H9 (cell line): ENCODE results near the gene TTBK1. TPM values are rescaled to one million over a fixed set of nuclear protein-coding genes. Genes with fewer than 3 reads are reported as not detected.

Experiments used
- DNase-seq: peaks from one replicate; pipeline ENCODE4 v3.0.0-alpha.2; 2017
- H2AFZ ChIP-seq: one replicate; pipeline ENCODE4 v1.6.1; 2013; ENCODE audit warnings: mild to moderate bottlenecking, low read length, control low read depth, moderate library complexity
- H2AK5ac ChIP-seq: 2 replicates; pipeline ENCODE4 v1.6.1; 2013; ENCODE audit warnings: low read length, control low read depth, mixed read lengths; ENCODE audit not compliant: insufficient read length
- H2BK120ac ChIP-seq: one replicate; pipeline ENCODE4 v1.6.1; 2013; ENCODE audit warnings: low read depth, mild to moderate bottlenecking, low read length, control low read depth, inconsistent platforms; ENCODE audit not compliant: poor library complexity, severe bottlenecking
- H2BK12ac ChIP-seq: 2 replicates; pipeline ENCODE4 v1.6.1; 2013; ENCODE audit warnings: low read length, control low read depth, mixed read lengths, low read depth; ENCODE audit not compliant: insufficient read length
- H2BK15ac ChIP-seq: 2 replicates; pipeline ENCODE4 v1.6.1; 2013; ENCODE audit warnings: low read depth, low read length, control low read depth
- H2BK20ac ChIP-seq: one replicate; pipeline ENCODE4 v1.6.1; 2013; ENCODE audit warnings: low read depth, mild to moderate bottlenecking, low read length, control low read depth, inconsistent platforms; ENCODE audit not compliant: poor library complexity, severe bottlenecking
- H2BK5ac ChIP-seq: 2 replicates; pipeline ENCODE4 v1.6.1; 2013; ENCODE audit warnings: low read length, control low read depth, mixed read lengths; ENCODE audit not compliant: insufficient read length
- H3K14ac ChIP-seq: 2 replicates; pipeline ENCODE4 v1.6.1; 2013; ENCODE audit warnings: low read length, control low read depth; ENCODE audit not compliant: insufficient read depth
- H3K18ac ChIP-seq: 2 replicates; pipeline ENCODE4 v1.6.1; 2013; ENCODE audit warnings: low read depth, mild to moderate bottlenecking, mixed read lengths, low read length, control low read depth; ENCODE audit not compliant: insufficient read length
- H3K23ac ChIP-seq: 2 replicates; pipeline ENCODE4 v1.6.1; 2013; ENCODE audit warnings: low read length, control low read depth, mixed read lengths, low read depth; ENCODE audit not compliant: insufficient read length
- H3K23me2 ChIP-seq: 2 replicates; pipeline ENCODE4 v1.6.1; 2013; ENCODE audit warnings: low read depth, mild to moderate bottlenecking, mixed read lengths, low read length, control low read depth; ENCODE audit not compliant: insufficient read length, poor library complexity, severe bottlenecking
- H3K27ac ChIP-seq: 2 replicates; pipeline ENCODE4 v1.5.1; 2013; ENCODE audit warnings: low read length, control low read depth, mixed read lengths, low read depth; ENCODE audit not compliant: insufficient read length
- H3K27me3 ChIP-seq: 2 replicates; pipeline ENCODE4 v1.6.1; 2013; ENCODE audit warnings: low read length, control low read depth, inconsistent platforms; ENCODE audit not compliant: insufficient read depth
- H3K4ac ChIP-seq: 2 replicates; pipeline ENCODE4 v1.6.1; 2013; ENCODE audit warnings: low read depth, mild to moderate bottlenecking, control low read depth, inconsistent platforms, low read length, moderate library complexity
- H3K4me1 ChIP-seq: 2 replicates; pipeline ENCODE4 v1.6.1; 2013; ENCODE audit warnings: low read length, control low read depth, inconsistent platforms; ENCODE audit not compliant: insufficient read depth
- H3K4me2 ChIP-seq: 2 replicates; pipeline ENCODE4 v1.6.1; 2013; ENCODE audit warnings: low read length, control low read depth, mixed read lengths; ENCODE audit not compliant: insufficient read length, insufficient read depth
- H3K56ac ChIP-seq: 2 replicates; pipeline ENCODE4 v1.6.1; 2013; ENCODE audit warnings: low read depth, mild to moderate bottlenecking, mixed read lengths, low read length, control low read depth; ENCODE audit not compliant: insufficient read length
- H3K79me1 ChIP-seq: 2 replicates; pipeline ENCODE4 v1.6.1; 2013; ENCODE audit warnings: low read depth, mild to moderate bottlenecking, moderate library complexity, low read length, control low read depth, inconsistent platforms; ENCODE audit not compliant: insufficient read depth, poor library complexity, severe bottlenecking
- H3K79me2 ChIP-seq: 2 replicates; pipeline ENCODE4 v1.6.1; 2013; ENCODE audit warnings: low read length, control low read depth, inconsistent platforms; ENCODE audit not compliant: insufficient read depth
- H3K9ac ChIP-seq: 2 replicates; pipeline ENCODE4 v1.6.1; 2013; ENCODE audit warnings: low read length, control low read depth, mixed read lengths; ENCODE audit not compliant: insufficient read length; ENCODE audit errors: extremely low read depth
- H3K9me3 ChIP-seq: one replicate; pipeline ENCODE4 v1.6.1; 2013; ENCODE audit warnings: low read depth, low read length, inconsistent platforms; ENCODE audit not compliant: control insufficient read depth
- H3T11ph ChIP-seq: one replicate; pipeline ENCODE4 v1.6.1; 2013; ENCODE audit warnings: mild to moderate bottlenecking, low read length, control low read depth, inconsistent platforms
- H4K20me1 ChIP-seq: one replicate; pipeline ENCODE4 v1.6.1; 2013; ENCODE audit not compliant: control insufficient read depth, insufficient read length, insufficient read depth
- H4K5ac ChIP-seq: 2 replicates; pipeline ENCODE4 v1.6.1; 2013; ENCODE audit warnings: low read depth, mild to moderate bottlenecking, mixed read lengths, low read length, control low read depth; ENCODE audit not compliant: insufficient read length
- H4K8ac ChIP-seq: replicated peaks from 2 replicates; pipeline ENCODE4 v1.6.1; 2013; ENCODE audit warnings: low read length, control low read depth, mixed read lengths, low read depth; ENCODE audit not compliant: insufficient read length
- H4K91ac ChIP-seq: 2 replicates; pipeline ENCODE4 v1.6.1; 2013; ENCODE audit warnings: low read depth, mild to moderate bottlenecking, moderate library complexity, mixed read lengths, low read length, control low read depth; ENCODE audit not compliant: insufficient read length
- H3K27ac Mint-ChIP-seq, 3 experiments: 2 replicates in 2 of 3; 3 replicates in 1 of 3; pipeline ENCODE4 v1.8.0; 2020 to 2021; ENCODE audit warnings: mixed read lengths in 3 of 3, mild to moderate bottlenecking in 1 of 3, moderate library complexity in 1 of 3
- H3K27me3 Mint-ChIP-seq: 2 replicates; pipeline ENCODE4 v1.8.0; 2021; ENCODE audit warnings: low read depth, mild to moderate bottlenecking, moderate library complexity, mixed read lengths
- H3K36me3 Mint-ChIP-seq, 3 experiments: 2 replicates in 2 of 3; 3 replicates in 1 of 3; pipeline ENCODE4 v1.8.0; 2020 to 2021; ENCODE audit warnings: low read depth in 3 of 3, mixed read lengths in 3 of 3; ENCODE audit not compliant: insufficient read depth in 1 of 3
- H3K4me1 Mint-ChIP-seq, 2 experiments: 2 replicates each; pipeline ENCODE4 v1.8.0; 2020; ENCODE audit warnings: mixed read lengths in 2 of 2
- H3K4me3 Mint-ChIP-seq, 2 experiments: 2 replicates in 1 of 2; 3 replicates in 1 of 2; pipeline ENCODE4 v1.8.0; 2020 to 2021; ENCODE audit warnings: mild to moderate bottlenecking in 2 of 2, mixed read lengths in 2 of 2, moderate library complexity in 1 of 2
- H3K9me3 Mint-ChIP-seq, 2 experiments: 2 replicates in 1 of 2; 3 replicates in 1 of 2; pipeline ENCODE4 v1.8.0; 2020; ENCODE audit warnings: mild to moderate bottlenecking in 2 of 2, mixed read lengths in 2 of 2, moderate library complexity in 1 of 2
- WGBS: extraction: QIAGEN DNeasy Blood & Tissue Kit; methylation state at CpG from one replicate; pipeline ENCODE4 v1.1.7; 2013; ENCODE audit warnings: missing lambda C conversion rate, low lambda C conversion rate, mixed read lengths; ENCODE audit not compliant: insufficient read length; ENCODE audit errors: extremely low coverage; 5-methylcytosine and 5-hydroxymethylcytosine counted together
- total RNA-seq: library from RNA; stranded (reverse); gene quantifications from 2 replicates; pipeline ENCODE4 v1.2.1, GENCODE V29; 2021
- TF ChIP-seq, protein P1 (sequence below): fragments of 200-600 bp; sonication (generic); conservative IDR thresholded peaks from 3 replicates; pipeline ENCODE4 v1.8.0; 2021; ENCODE audit warnings: antibody characterized with exemption, mild to moderate bottlenecking

TTBK1 gene
- total RNA-seq, 1 experiment from 2014 or later: 1.6 TPM

DNA sequence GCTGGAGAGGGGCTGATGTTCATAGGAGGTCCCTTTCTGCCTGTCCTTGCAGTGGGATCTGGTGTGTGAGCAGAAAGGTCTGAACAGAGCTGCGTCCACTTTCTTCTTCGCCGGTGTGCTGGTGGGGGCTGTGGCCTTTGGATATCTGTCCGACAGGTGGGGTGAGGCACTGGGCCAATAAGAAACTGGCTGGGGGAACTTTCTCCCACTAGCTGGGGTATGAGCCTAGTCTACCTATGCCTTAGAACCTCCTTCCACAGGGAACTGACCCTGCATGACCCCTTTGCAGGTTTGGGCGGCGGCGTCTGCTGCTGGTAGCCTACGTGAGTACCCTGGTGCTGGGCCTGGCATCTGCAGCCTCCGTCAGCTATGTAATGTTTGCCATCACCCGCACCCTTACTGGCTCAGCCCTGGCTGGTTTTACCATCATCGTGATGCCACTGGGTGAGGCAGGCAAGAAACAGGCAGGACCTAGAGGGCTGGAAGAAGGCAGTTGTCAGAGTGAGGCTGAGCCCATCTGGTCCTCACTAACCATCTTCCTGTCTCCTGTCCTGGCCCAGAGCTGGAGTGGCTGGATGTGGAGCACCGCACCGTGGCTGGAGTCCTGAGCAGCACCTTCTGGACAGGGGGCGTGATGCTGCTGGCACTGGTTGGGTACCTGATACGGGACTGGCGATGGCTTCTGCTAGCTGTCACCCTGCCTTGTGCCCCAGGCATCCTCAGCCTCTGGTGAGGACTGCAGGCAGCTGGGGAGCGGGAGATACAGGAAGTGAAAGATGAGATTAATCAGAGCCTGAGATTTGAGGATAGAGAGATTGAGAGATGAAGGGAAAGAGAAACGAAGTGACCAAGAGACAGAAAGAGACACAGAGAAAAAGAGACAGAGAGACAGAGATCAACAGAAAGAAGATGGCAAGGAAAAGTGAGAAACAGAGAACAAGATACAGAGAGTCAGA lies 56.3 kb downstream of the TTBK1 start:
- Histone ChIP-seq H3K23me2 (no peaks in the 10 kb centered on the region), H2BK12ac (no peak overlapping the region), H2AK5ac (no peak overlapping the region), H4K91ac (no peak overlapping the region), H4K5ac (no peak overlapping the region), H2AFZ (no peak overlapping the region), H3K9ac (no peak overlapping the region), H3K4me2 (no peak overlapping the region), H3K56ac (no peak overlapping the region), H3K18ac (no peak overlapping the region), H3K27me3 (no peaks in the 10 kb centered on the region), H3K4me1 (no peaks in the 10 kb centered on the region), H2BK120ac (no peak overlapping the region), H4K20me1 (peaks cover 1% of the 10 kb centered on the region), H3K4ac (no peak overlapping the region), H3K27ac (no peak overlapping the region), H3T11ph (no peak overlapping the region), H3K9me3 (no peaks in the 10 kb centered on the region), H2BK20ac (no peak overlapping the region), H3K23ac (no peak overlapping the region), H4K8ac (no peak overlapping the region), H3K79me1 (no peaks in the 10 kb centered on the region), H2BK5ac (no peak overlapping the region), H3K79me2 (no peaks in the 10 kb centered on the region), H2BK15ac (no peak overlapping the region), H3K14ac (peak overlapping the region; percentile 30; the same call in 1 of the 2 replicates)
- no peak for DNase-seq
- WGBS: no CpG with 5 or more reads among the region's 18 CpGs
- peaks cover 14% of the 10 kb centered on the region for H3K27me3 Mint-ChIP-seq
- H3K4me1 Mint-ChIP-seq: peaks cover 15% of the 10 kb centered on the region in 2 experiments
- no peak overlapping the region for H3K4me3 Mint-ChIP-seq
- H3K9me3 Mint-ChIP-seq: no peaks in the 10 kb centered on the region
- TF ChIP-seq, protein P1, sequence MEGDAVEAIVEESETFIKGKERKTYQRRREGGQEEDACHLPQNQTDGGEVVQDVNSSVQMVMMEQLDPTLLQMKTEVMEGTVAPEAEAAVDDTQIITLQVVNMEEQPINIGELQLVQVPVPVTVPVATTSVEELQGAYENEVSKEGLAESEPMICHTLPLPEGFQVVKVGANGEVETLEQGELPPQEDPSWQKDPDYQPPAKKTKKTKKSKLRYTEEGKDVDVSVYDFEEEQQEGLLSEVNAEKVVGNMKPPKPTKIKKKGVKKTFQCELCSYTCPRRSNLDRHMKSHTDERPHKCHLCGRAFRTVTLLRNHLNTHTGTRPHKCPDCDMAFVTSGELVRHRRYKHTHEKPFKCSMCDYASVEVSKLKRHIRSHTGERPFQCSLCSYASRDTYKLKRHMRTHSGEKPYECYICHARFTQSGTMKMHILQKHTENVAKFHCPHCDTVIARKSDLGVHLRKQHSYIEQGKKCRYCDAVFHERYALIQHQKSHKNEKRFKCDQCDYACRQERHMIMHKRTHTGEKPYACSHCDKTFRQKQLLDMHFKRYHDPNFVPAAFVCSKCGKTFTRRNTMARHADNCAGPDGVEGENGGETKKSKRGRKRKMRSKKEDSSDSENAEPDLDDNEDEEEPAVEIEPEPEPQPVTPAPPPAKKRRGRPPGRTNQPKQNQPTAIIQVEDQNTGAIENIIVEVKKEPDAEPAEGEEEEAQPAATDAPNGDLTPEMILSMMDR: no peak
- peak overlapping the region in 1 of 3 experiments; percentile 2; a peak in 1 of 7 replicates for H3K27ac Mint-ChIP-seq
- peaks cover 0 to 6% (median 4%) of the 10 kb centered on the region in 3 experiments; a peak in 3 of 7 replicates for H3K36me3 Mint-ChIP-seq
